Stimulated activated naive CD8-positive, alpha-beta T cell treated with anti-CD3 and anti-CD28 coated beads, Interleukin-15, amount 100 ng/mL, for 72 hours (primary cell): Measurements from ENCODE around the gene CMTM3.
"Not testable (repeated sequence)": the region's sequence is repeated elsewhere in the genome, so short reads cannot be mapped to it uniquely, and the experiment has no call there.

Experiments
- ATAC-seq: fragments of 150-1000 bp; cut with Tn5 transposase; 2 replicates; pipeline ENCODE4 v1.10.0; 2021; ENCODE audit warnings: mild to moderate bottlenecking, moderate library complexity
- DNase-seq, 2 donors: peaks; one replicate each; pipeline ENCODE4 v3.0.0; 2021 to 2022
- H3K27ac Mint-ChIP-seq, 2 donors: one replicate each; pipeline ENCODE4 v1.8.0; 2022; ENCODE audit warnings: mild to moderate bottlenecking in 2 of 2, mixed read lengths in 2 of 2, moderate library complexity in 2 of 2
- H3K27me3 Mint-ChIP-seq: one replicate; pipeline ENCODE4 v1.8.0; 2022; ENCODE audit warnings: mixed read lengths
- H3K4me1 Mint-ChIP-seq: one replicate; pipeline ENCODE4 v1.8.0; 2022; ENCODE audit warnings: mild to moderate bottlenecking, mixed read lengths
- H3K4me3 Mint-ChIP-seq, 2 donors: one replicate each; pipeline ENCODE4 v1.8.0; 2022; ENCODE audit warnings: mild to moderate bottlenecking in 2 of 2, mixed read lengths in 2 of 2, moderate library complexity in 1 of 2
- H3K9me3 Mint-ChIP-seq, 2 donors: one replicate each; pipeline ENCODE4 v1.8.0; 2022; ENCODE audit warnings: mixed read lengths in 2 of 2

CMTM3 gene

DNA sequence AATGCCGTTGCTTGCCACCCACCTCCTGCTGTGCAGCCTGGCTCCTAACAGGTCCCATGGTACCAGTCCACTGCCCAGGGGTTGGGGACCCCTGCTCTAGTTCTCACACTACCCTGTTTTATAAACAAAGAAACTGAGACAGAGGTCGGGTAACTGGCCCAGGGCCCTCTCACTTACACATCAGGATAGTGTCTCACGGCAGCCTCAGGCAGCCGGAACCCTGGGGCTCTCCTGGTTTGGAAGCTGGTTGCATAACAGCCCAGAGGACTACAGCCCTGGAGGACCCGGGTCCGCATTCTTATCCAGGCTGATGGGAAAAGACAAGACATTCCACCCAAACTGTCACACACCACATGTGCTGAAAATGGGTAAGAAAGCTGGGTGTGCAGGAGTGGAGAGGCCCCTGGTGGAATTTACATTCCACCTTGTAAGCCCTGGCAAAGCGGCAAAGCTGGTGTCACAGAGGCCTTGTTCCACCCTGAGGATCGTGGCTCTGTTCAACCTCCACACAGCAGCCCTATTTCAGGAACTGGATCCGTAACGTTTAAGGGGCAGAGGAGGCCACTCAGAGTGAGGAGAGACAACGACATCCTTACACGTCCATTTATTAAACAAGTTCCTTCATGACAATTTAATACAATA lies 9.8 kb downstream of the CMTM3 start:
- Mint-ChIP-seq H3K4me3 (no peak overlapping the region), H3K27ac (peak overlapping the region in 1 of 2 donors; percentile 12), H3K4me1 (peaks cover 7% of the 10 kb centered on the region), H3K27me3 (no peaks in the 10 kb centered on the region), H3K9me3 (no peaks in the 10 kb centered on the region)
- DNase-seq (no peak), ATAC-seq (no peak)

DNA sequence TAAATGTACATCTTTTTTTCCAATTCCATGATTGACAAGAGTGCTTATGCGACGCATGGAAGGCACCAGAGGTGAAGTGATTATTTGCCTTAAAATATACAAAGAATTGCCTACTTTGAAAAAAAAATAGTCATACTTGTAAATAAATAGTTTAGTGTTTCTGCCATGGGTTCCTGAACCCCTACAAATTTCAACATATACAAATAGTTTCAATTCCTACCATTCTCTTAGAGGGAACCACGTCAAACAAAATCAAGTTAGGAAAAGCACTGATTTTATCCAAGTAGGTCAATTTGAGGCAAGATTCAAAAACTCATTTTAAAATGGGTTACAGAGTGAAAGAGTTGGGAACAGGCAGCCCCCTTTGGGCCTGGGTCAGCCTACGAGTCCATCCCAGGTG lies 11.7 kb downstream of the CMTM3 start:
- Mint-ChIP-seq H3K9me3 (no peaks in the 10 kb centered on the region), H3K27me3 (no peaks in the 10 kb centered on the region), H3K27ac (no peak overlapping the region), H3K4me3 (no peak overlapping the region), H3K4me1 (no peaks in the 10 kb centered on the region)
- DNase-seq (no peak), ATAC-seq (no peak)

DNA sequence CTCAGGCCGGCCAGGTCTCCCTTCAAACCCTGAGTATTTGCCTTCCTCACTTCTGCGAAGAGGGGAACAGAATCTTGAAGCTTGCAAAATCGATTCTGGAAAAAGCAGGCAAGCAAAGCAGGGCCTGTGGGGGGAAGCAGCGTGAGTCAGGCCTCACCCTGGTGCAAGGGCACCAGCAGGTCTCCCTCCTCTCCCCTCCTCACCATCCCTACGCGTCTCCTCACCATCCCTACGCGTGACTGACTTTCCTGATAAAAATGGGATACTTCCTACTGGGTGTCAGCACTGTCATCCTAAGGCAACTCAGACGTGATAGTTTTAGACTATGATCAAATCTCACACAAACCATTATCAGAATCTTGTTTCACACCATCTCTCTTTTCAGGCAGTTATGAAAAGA lies 12.1 kb downstream of the CMTM3 start:
- no peaks in the 10 kb centered on the region for H3K27me3 Mint-ChIP-seq
- DNase-seq (no peak), ATAC-seq (no peak)
- H3K27ac Mint-ChIP-seq, result no peak overlapping the region
- no peak overlapping the region for H3K4me3 Mint-ChIP-seq
- no peaks in the 10 kb centered on the region for H3K9me3 Mint-ChIP-seq
- no peaks in the 10 kb centered on the region for H3K4me1 Mint-ChIP-seq

DNA sequence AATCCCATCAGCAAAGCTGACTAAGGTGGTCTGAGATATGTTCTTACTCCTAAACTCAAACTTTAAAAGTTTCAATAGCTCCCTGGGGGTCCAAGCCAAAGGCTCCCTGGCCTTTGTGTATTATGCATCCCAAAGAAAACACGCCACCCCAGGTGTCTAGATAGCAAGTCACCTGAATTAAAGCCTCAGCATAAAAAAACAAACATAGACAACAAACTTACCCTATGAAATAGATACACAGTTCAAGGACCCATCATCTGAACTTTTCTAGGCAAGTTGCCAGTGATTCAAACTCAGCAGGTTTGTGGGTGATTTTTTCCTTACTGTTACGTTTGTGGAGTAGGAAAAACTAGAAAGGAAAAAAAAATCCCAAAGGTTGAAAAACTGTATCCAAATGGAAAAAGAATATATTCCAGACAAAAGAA lies 12.5 kb downstream of the CMTM3 start:
- H3K9me3 Mint-ChIP-seq, result no peaks in the 10 kb centered on the region
- no peaks in the 10 kb centered on the region for H3K27me3 Mint-ChIP-seq
- no peak for DNase-seq
- H3K4me3 Mint-ChIP-seq, result no peak overlapping the region
- ATAC-seq, result no peak
- no peak overlapping the region for H3K27ac Mint-ChIP-seq
- H3K4me1 Mint-ChIP-seq, result no peaks in the 10 kb centered on the region

DNA sequence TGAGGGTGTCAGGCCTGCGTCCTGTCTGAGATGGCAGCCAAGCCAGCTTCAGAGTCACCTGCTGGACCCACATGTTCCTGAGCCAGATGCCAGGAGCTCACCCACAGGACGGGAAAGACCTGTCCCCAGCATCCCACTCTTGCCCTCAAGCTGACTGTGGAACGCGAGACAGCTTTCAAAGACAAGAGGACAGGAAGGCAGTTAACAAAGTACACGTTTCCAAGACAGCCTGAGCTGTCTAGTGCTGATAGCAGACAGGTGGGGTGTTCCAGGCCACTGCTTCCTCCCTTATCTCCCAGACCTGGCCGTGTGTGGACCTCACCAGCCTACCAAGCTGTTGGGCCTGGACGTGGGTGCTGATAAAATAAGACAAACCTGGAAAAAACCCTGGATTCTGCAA lies 13.2 kb downstream of the CMTM3 start:
- Mint-ChIP-seq H3K9me3 (no peaks in the 10 kb centered on the region), H3K4me3 (no peak overlapping the region), H3K27ac (no peak overlapping the region), H3K27me3 (no peaks in the 10 kb centered on the region), H3K4me1 (no peaks in the 10 kb centered on the region)
- DNase-seq, result no peak
- ATAC-seq, result no peak

DNA sequence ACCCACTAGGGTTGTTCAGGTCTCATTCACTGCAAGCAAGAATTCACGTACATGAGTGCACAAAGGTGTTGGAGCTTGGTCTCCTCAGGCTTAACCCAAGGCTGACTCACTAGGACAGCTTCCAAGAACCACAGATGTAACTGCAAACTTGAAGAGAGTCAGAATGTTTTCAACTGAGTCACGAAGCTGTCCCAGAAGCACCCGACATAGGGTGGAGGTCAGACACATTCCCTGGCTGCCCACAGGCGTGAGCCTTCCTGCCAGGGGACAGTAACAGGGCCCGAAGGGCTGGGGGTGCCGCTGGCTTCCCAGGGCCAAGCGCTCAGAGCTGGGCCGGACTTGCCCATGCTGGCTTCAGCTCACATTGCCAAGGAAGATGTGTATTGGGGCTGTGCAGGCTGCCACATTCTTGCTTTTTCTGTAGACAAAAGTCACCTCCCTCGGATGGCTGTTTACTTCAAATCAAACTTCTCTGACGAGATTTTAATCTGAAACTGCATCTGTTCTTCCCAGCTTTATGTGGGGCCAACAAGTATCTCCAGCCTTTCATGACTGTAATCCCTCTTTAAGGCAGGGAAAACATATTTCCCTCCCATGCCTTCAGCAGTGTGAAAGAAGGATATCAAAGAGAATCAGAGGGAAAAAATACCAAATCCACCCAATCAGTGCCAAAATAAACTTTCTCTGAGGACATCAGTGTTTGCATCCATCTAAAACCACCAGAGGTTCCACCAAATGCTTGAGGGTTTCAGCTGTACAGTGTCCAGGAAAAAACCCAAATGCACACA lies 14.3 kb downstream of the CMTM3 start:
- no peaks in the 10 kb centered on the region for H3K4me1 Mint-ChIP-seq
- H3K27ac Mint-ChIP-seq, result no peak overlapping the region
- H3K4me3 Mint-ChIP-seq, result no peak overlapping the region
- ATAC-seq (no peak), DNase-seq (no peak)
- H3K27me3 Mint-ChIP-seq, result no peaks in the 10 kb centered on the region
- H3K9me3 Mint-ChIP-seq, result no peaks in the 10 kb centered on the region

DNA sequence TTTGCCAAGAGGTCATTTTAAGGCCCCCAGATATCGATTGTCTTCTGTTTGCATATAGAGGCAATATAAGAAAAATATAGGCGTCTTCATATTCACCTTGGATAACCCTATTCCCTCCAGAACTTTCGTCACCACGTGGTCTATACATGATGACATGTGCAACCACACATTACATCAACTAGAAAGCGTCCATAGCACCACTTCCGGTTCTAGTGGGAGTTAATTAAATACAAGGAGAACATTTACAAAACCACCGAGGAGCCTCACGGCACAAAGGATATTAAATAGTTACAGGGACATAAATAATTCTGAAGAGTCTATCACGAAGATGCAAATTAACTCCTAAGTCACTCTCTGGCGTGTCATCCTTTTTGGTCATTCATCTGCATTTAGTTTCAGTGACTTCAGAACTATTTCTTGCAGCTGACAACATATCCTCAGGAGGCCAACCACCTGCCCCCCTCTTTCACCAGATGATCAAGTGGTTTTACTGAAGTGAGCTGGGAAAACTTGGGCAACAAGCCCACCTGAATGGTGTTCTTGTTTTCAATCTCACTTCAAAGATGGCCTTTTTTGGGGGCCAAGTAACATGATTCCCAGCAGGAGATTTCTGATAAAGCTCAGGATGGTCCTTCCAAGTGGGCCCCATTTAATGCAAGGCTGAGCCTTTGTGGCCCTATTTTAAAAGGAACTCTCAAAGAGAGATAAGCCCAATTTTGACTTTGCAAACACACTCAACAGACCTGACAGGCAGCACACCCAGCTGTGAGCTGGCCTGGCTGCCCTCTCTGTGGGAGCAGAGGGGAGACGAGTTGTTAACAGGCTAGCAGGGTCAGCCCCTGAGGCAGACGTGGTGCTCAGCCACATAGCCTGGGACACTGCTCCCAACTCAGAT lies 15.3 kb downstream of the CMTM3 start:
- Mint-ChIP-seq H3K27ac (peak overlapping the region in 1 of 2 donors; percentile 28), H3K27me3 (no peaks in the 10 kb centered on the region), H3K4me3 (no peak overlapping the region), H3K9me3 (no peaks in the 10 kb centered on the region), H3K4me1 (no peaks in the 10 kb centered on the region)
- DNase-seq, result no peak
- ATAC-seq, result no peak

DNA sequence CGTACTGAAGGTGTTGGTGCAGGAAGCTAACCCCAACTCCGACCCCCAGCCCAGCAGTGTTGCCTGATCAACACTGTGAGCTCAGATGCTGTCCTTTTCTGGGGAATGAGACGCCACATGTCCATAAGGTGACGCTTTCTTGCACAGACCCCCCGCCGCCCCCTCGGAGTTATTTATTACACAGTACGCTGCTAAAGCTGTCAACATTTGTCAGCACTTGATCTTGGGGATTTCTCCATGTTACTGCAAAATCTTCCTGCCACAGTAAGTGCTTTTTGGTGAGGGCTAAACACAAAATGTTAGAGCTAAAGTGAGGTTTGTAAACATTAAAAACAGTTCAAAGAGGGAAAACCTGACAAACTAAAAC lies 15.9 kb downstream of the CMTM3 start:
- peak overlapping the region in 1 of 2 donors; percentile 19 for H3K27ac Mint-ChIP-seq
- no peaks in the 10 kb centered on the region for H3K4me1 Mint-ChIP-seq
- no peak for ATAC-seq
- no peaks in the 10 kb centered on the region for H3K27me3 Mint-ChIP-seq
- no peak for DNase-seq
- no peaks in the 10 kb centered on the region for H3K9me3 Mint-ChIP-seq
- H3K4me3 Mint-ChIP-seq, result no peak overlapping the region

DNA sequence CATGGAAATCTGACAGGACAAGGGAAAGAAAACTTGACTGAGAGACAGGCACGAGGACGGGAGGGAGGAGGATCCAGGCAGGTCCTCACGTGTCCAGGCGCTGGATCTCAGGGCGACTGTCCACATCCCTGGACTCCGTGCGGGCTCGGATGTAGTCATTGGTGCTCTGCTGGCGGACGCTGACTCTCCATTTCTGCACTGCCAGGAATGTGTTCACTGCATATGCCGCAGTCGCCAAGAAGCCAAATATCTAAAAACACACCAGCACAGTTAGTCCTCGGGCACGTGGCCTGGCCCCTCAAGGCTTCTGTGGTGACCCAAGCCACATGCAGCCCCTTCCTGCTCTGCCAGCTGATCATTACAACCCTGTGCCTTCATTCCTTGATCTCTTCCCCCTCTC lies 17.5 kb downstream of the CMTM3 start:
- no peak overlapping the region for H3K27ac Mint-ChIP-seq
- no peaks in the 10 kb centered on the region for H3K27me3 Mint-ChIP-seq
- DNase-seq (no peak), ATAC-seq (no peak)
- H3K4me3 Mint-ChIP-seq, result no peak overlapping the region
- H3K4me1 Mint-ChIP-seq, result no peaks in the 10 kb centered on the region
- H3K9me3 Mint-ChIP-seq, result no peaks in the 10 kb centered on the region

DNA sequence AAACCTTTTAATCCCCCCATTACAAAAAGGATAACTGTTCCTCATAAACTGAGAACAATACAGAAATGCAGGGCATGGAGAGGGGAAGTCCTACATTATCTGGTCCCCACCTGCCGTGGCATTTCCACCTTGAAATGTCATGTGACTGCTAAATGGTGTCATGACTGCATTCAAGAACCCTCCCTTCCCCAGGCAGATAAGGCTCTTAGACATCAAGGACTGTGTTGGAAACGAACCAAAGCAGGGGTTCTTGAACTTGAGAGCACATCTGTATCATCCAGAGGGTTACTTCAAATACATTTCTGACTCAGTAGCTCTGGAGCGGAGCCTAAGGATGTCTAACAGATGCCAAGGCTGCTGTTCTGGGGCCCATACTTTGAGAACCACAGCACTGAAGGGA lies 18.4 kb downstream of the CMTM3 start:
- DNase-seq (no peak), ATAC-seq (no peak)
- no peaks in the 10 kb centered on the region for H3K9me3 Mint-ChIP-seq
- no peaks in the 10 kb centered on the region for H3K4me1 Mint-ChIP-seq
- H3K27me3 Mint-ChIP-seq, result no peaks in the 10 kb centered on the region
- H3K4me3 Mint-ChIP-seq, result no peak overlapping the region
- H3K27ac Mint-ChIP-seq, result no peak overlapping the region

DNA sequence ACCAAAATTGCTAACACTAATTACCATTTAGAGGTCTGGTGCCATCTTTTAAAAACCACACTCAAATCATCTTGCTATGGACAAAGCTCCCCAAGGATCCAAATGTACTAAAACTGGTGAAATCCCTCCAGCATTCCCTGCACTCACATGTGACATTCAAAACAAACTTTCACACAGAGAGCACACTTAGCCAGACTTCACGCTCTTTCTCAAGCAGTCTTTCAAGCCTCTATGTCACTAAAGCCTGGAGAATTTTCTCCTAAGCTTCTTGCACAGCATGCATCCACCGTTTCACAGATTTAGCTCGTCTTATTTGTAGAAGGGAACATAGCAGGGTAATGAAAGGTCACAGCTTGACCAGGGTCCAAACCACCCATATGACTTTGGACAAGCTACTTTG lies 19.3 kb downstream of the CMTM3 start:
- no peaks in the 10 kb centered on the region for H3K9me3 Mint-ChIP-seq
- H3K4me1 Mint-ChIP-seq, result no peaks in the 10 kb centered on the region
- H3K27ac Mint-ChIP-seq, result no peak overlapping the region
- H3K27me3 Mint-ChIP-seq, result no peaks in the 10 kb centered on the region
- no peak overlapping the region for H3K4me3 Mint-ChIP-seq
- DNase-seq (no peak), ATAC-seq (no peak)

DNA sequence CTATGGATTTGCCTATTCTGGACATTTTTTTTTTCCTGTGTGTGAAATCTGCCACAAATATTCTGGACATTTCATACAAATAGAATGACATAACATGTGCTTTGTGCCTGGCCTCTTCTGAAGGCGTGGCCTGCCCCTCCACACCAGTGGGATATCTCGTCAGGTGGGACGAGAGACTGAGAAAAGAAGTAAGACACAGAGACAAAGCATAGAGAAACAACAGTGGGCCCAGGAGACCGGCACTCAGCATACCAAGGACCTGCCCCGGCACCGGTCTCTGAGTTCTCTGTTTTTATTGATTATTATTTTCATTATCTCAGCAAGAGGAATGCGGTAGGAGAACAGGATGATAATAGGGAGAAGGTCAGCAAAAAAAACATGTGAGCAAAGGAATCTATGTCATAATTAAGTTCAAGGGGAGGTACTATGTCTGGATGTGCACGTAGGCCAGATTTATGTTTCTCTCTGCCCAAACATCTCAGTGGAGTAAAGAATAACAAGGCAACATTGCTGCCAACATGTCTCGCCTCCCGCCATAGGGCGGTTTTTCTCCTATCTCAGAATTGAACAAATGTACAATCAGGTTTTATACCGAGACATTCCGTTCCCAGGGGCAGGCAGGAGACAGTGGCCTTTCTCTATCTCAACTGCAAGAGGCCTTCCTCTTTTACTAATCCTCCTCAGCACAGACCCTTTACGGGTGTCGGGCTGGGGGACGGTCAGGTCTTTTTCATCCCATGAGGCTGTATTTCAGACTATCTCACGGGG lies 23.3 kb downstream of the CMTM3 start:
- H3K27me3 Mint-ChIP-seq, H3K4me1 Mint-ChIP-seq, H3K4me3 Mint-ChIP-seq, H3K9me3 Mint-ChIP-seq, ATAC-seq, DNase-seq, H3K27ac Mint-ChIP-seq: not testable (repeated sequence)

DNA sequence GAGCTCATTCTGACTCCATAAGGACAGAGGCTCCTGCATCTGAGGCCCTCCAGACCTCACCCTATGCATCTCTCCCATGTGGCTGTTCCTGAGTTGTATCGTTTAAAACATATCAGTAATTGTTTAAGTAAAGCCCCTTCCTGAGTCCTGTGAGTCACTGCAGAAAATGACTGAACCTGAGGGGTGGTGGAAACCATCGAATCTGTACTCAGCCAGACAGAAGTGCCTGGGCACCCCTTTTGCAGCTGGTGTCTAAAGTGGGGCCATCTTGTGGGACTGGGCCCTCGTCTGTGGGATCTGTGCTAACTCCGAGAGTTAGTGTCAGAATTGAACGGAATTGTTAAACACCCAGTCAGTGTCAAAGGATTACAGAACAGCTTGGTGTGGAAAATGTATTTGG lies 25.4 kb downstream of the CMTM3 start:
- ATAC-seq, result no peak

DNA sequence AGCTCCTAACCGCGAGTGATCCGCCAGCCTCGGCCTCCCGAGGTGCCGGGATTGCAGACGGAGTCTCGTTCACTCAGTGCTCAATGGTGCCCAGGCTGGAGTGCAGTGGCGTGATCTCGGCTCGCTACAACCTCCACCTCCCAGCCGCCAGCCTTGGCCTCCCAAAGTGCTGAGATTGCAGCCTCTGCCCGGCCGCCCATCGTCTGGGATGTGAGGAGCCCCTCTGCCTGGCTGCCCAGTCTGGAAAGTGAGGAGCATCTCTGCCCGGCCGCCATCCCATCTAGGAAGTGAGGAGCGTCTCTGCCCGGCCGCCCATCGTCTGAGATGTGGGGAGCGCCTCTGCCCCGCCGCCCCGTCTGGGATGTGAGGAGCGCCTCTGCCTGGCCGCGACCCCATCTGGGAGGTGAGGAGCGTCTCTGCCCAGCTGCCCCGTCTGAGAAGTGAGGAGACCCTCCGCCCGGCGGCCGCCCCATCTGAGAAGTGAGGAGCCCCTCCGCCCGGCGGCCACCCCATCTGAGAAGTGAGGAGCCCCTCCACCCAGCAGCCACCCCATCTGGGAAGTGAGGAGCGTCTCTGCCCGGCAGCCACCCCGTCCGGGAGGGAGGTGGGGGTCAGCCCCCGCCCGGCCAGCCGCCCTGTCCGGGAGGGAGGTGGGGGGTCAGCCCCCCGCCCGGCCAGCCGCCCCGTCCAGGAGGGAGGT lies 26.2 kb downstream of the CMTM3 start:
- not testable (repeated sequence) for ATAC-seq, H3K27ac Mint-ChIP-seq, H3K4me3 Mint-ChIP-seq, DNase-seq, H3K27me3 Mint-ChIP-seq, H3K9me3 Mint-ChIP-seq, H3K4me1 Mint-ChIP-seq

More for the DNA sequence above, 25.4 kb downstream of the CMTM3 start:
- Mint-ChIP-seq H3K4me1 (no peaks in the 10 kb centered on the region), H3K27me3 (no peaks in the 10 kb centered on the region), H3K9me3 (no peaks in the 10 kb centered on the region), H3K27ac (no peak overlapping the region), H3K4me3 (no peak overlapping the region)
- no peak for DNase-seq

DNA sequence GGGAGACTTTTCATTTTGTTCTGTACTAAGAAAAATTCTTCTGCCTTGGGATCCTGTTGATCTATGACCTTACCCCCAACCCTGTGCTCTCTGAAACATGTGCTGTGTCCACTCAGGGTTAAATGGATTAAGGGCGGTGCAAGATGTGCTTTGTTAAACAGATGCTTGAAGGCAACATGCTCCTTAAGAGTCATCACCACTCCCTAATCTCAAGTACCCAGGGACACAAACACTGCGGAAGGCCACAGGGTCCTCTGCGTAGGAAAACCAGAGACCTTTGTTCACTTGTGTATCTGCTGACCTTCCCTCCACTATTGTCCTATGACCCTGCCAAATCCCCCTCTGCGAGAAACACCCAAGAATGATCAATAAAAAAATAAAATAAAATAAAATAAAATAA lies 27.1 kb downstream of the CMTM3 start:
- not testable (repeated sequence) for H3K9me3 Mint-ChIP-seq, H3K4me3 Mint-ChIP-seq, H3K27ac Mint-ChIP-seq

More for the DNA sequence above, 27.1 kb downstream of the CMTM3 start:
- H3K27me3 Mint-ChIP-seq, DNase-seq, H3K4me1 Mint-ChIP-seq, ATAC-seq: not testable (repeated sequence)
